Caco-2 (cell line): ENCODE results near the gene BCOR. TPM values are rescaled to one million over a fixed set of nuclear protein-coding genes. Genes with fewer than 3 reads are reported as not detected.

ENCODE experiments used
- BruUV-seq: library from RNA; stranded (reverse); fragments of 400-500 nt; replicated peaks from 2 replicates; lab custom pipeline; 2021; lab: Mats Ljungman, UMichigan
- CTCF ChIA-PET: fragments of 300-600 bp; sonication (Branson Sonifier 250); formaldehyde crosslinking; loops from one replicate; lab custom pipeline; 2022; ENCODE audit warnings: antibody characterized with exemption; lab: Charles Lee
- POLR2A ChIA-PET: fragments of 300-600 bp; sonication (Branson Sonifier 250); formaldehyde crosslinking; loops from one replicate; lab custom pipeline; 2022; ENCODE audit warnings: antibody characterized with exemption; lab: Charles Lee
- DNase-seq, 2 experiments: peaks; one replicate each; pipeline versions ENCODE4 v3.0.0 to v3.0.0-alpha.2; 2020 to 2022
- H3K27me3 ChIP-seq: replicated peaks from 2 replicates; pipeline ENCODE4 v1.6.0; 2011; ENCODE audit warnings: low read length; ENCODE audit not compliant: control insufficient read depth, insufficient read depth
- H3K36me3 ChIP-seq: 2 replicates; pipeline ENCODE4 v1.5.1; 2011; ENCODE audit warnings: low read length; ENCODE audit not compliant: control insufficient read depth, insufficient read depth
- H3K4me1 ChIP-seq: fragments of 250-450 bp; sonication (Bioruptor Pico); 2 replicates; pipeline ENCODE4 v1.5.1; 2020; ENCODE audit warnings: mild to moderate bottlenecking
- H3K4me3 ChIP-seq: 2 replicates; pipeline ENCODE4 v1.5.1; 2011; ENCODE audit warnings: low read depth, mild to moderate bottlenecking, control low read depth, low read length
- H3K9me3 ChIP-seq: fragments of 250-450 bp; sonication (Bioruptor Pico); 2 replicates; pipeline ENCODE4 v1.5.1; 2020; ENCODE audit warnings: mild to moderate bottlenecking, moderate library complexity
- H3K27ac Mint-ChIP-seq: one replicate; pipeline ENCODE4 v1.8.0; 2022; ENCODE audit warnings: mixed read lengths; ENCODE audit not compliant: unreplicated experiment
- H3K27me3 Mint-ChIP-seq: one replicate; pipeline ENCODE4 v1.8.0; 2022; ENCODE audit warnings: mixed read lengths; ENCODE audit not compliant: insufficient read depth, unreplicated experiment
- H3K36me3 Mint-ChIP-seq: one replicate; pipeline ENCODE4 v1.8.0; 2022; ENCODE audit warnings: mild to moderate bottlenecking, mixed read lengths; ENCODE audit not compliant: insufficient read depth, unreplicated experiment
- H3K4me1 Mint-ChIP-seq: one replicate; pipeline ENCODE4 v1.8.0; 2022; ENCODE audit warnings: low read depth, mixed read lengths; ENCODE audit not compliant: unreplicated experiment
- H3K4me3 Mint-ChIP-seq: one replicate; pipeline ENCODE4 v1.8.0; 2022; ENCODE audit warnings: mild to moderate bottlenecking, moderate library complexity, mixed read lengths; ENCODE audit not compliant: unreplicated experiment
- H3K9me3 Mint-ChIP-seq: one replicate; pipeline ENCODE4 v1.8.0; 2022; ENCODE audit warnings: mixed read lengths; ENCODE audit not compliant: unreplicated experiment
- CTCF ChIP-seq, 2 experiments: fragments of 200-600 bp in 1 of 2; IDR thresholded peaks; 1 replicate in 1 of 2; 2 replicates in 1 of 2; pipeline versions ENCODE4 v1.5.1 to v1.8.0; 2011 to 2022; ENCODE audit warnings: antibody characterized with exemption in 1 of 2, control low read depth in 1 of 2, inconsistent platforms in 1 of 2, low read depth in 1 of 2, low read length in 1 of 2, mild to moderate bottlenecking in 1 of 2, moderate library complexity in 1 of 2; ENCODE audit not compliant: insufficient read depth in 1 of 2, severe bottlenecking in 1 of 2, unreplicated experiment in 1 of 2
- intact Hi-C: fragments of 100-400 bp; cut with micrococcal nuclease; formaldehyde crosslinking; loops from one replicate; pipeline ENCODE4 v1.10.0; 2022; ENCODE audit not compliant: unreplicated experiment
- total RNA-seq: library from RNA; stranded (reverse); gene quantifications from 2 replicates; pipeline ENCODE4 v1.2.3, GENCODE V29; 2022

BCOR gene
- total RNA-seq, 1 experiment from 2014 or later = 16.2 TPM

DNA sequence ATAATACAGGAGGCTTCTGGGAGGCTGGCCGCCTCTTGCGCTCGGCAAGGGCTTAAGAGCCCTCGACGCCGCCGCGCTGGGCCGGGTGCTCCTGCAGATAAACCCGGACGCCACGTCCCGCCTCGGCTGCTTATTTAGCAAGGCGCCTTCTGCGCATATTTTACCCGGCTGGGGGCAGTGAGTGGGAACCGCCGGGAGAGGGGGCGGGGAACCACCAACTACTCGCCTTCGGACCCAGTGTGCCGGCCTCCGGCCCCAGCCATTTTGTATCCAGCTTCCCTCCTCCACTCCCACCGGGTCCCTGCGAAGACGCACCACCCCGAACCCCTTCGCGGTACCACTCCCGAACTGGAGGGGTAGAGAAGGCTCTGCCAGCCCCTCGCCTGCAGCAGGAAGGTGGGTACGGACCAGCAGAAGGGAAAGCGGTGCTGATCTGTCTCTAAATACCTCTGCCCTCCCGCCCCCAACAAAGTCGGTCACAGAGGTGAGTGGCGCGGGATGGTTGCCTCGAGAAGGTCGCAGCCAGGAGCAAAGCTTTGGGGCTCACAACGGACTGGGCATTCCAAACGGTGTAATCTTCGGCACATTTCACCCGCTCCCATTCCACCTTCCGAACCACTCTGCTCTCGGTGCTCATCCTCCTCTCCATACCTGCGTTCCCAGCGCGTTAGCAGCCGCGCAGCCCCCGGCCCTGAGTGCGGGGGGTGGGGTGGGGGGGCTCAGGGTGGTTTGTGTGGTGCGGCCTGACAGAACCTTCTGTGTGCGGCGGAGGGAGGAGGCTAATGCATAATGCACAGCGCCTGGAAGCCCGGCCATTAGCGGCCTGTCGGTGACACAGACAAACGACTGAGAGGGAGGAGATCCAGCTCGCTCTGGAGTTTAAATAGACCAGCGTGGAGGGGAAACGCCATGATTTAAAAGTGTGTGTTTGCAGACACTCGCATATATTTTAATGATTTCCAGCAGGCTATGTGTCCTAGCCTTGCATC lies 4.9 kb upstream of the BCOR start:
- intact Hi-C loops = loop anchor here (10.0 kb wide), 1 partner anchor 372 kb away; no protein-coding TSS in a partner anchor
- no peak overlapping the region for H3K4me3 Mint-ChIP-seq

DNA sequence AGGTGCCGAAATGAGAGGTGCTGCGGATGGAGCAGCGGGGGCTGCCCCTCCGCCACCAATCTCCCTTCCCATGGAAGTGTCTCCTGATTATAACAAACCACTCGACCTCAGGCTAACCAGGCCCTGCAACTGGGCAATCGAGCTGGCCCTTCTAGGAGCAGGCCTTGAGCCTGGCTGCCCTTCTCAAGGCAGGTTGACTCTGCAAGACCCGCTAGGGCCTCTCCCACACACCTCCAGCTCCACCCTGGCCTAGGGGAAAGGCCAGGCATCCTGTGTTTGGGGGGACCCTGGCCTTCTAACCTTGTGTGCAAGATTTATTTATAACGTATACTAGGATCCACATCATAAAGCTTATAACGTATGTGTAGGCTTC lies 3.7 kb upstream of the BCOR start:
- H3K36me3 Mint-ChIP-seq = no peaks in the 10 kb centered on the region
- H3K4me3 Mint-ChIP-seq = no peak overlapping the region
- TF ChIP-seq CTCF (IDR thresholded peaks at IDR 0.05; ENCODE audit: insufficient read depth in 1 of 2, low read depth in 1 of 2, low read length in 1 of 2, severe bottlenecking in 1 of 2, unreplicated experiment in 1 of 2) = no peak
- DNase-seq = no peak
- Histone ChIP-seq H3K9me3 (no peaks in the 10 kb centered on the region), H3K4me1 (peaks cover 9% of the 10 kb centered on the region), H3K36me3 (no peaks in the 10 kb centered on the region), H3K4me3 (no peak overlapping the region), H3K27me3 (no peaks in the 10 kb centered on the region)
- ChIA-PET CTCF (no interaction called here), POLR2A (no interaction called here)
- intact Hi-C loops = loop anchor here (10.0 kb wide), 1 partner anchor 373 kb away; no protein-coding TSS in a partner anchor
- no peak overlapping the region for H3K27ac Mint-ChIP-seq
- no peaks in the 10 kb centered on the region for H3K9me3 Mint-ChIP-seq
- H3K27me3 Mint-ChIP-seq = no peaks in the 10 kb centered on the region
- no TSS peak for BruUV-seq
- no peaks in the 10 kb centered on the region for H3K4me1 Mint-ChIP-seq

More for the DNA sequence above, 4.9 kb upstream of the BCOR start:
- Mint-ChIP-seq H3K4me1 (no peaks in the 10 kb centered on the region), H3K27me3 (no peaks in the 10 kb centered on the region), H3K36me3 (peaks cover under 1% of the 10 kb centered on the region), H3K9me3 (no peaks in the 10 kb centered on the region), H3K27ac (no peak overlapping the region)
- BruUV-seq = no TSS peak
- H3K9me3 ChIP-seq = no peaks in the 10 kb centered on the region
- no peaks in the 10 kb centered on the region for H3K36me3 ChIP-seq
- no peak overlapping the region for H3K4me3 ChIP-seq
- DNase-seq = no peak
- peaks cover 9% of the 10 kb centered on the region for H3K4me1 ChIP-seq
- H3K27me3 ChIP-seq = no peaks in the 10 kb centered on the region
- ChIA-PET POLR2A (no interaction called here), CTCF (no interaction called here)
- TF ChIP-seq CTCF (IDR thresholded peaks at IDR 0.05; ENCODE audit: insufficient read depth in 1 of 2, low read depth in 1 of 2, low read length in 1 of 2, severe bottlenecking in 1 of 2, unreplicated experiment in 1 of 2) = no peak

- CTCF ChIA-PET = no interaction called here
- no peaks in the 10 kb centered on the region for H3K9me3 Mint-ChIP-seq
- no peaks in the 10 kb centered on the region for H3K36me3 Mint-ChIP-seq
- POLR2A ChIA-PET = no interaction called here
- no peak overlapping the region for H3K27ac Mint-ChIP-seq
- intact Hi-C loops = loop anchor here (10.0 kb wide), 1 partner anchor 374 kb away; no protein-coding TSS in a partner anchor
- no peak overlapping the region for H3K4me3 ChIP-seq
- no TSS peak for BruUV-seq
- peaks cover 9% of the 10 kb centered on the region for H3K4me1 ChIP-seq
- no peak for DNase-seq
- no peak for TF ChIP-seq CTCF (IDR thresholded peaks at IDR 0.05; ENCODE audit: insufficient read depth in 1 of 2, low read depth in 1 of 2, low read length in 1 of 2, severe bottlenecking in 1 of 2, unreplicated experiment in 1 of 2)
- H3K9me3 ChIP-seq = no peaks in the 10 kb centered on the region
- H3K36me3 ChIP-seq = no peaks in the 10 kb centered on the region
- no peaks in the 10 kb centered on the region for H3K27me3 Mint-ChIP-seq
- no peak overlapping the region for H3K4me3 Mint-ChIP-seq
- no peaks in the 10 kb centered on the region for H3K4me1 Mint-ChIP-seq
- no peaks in the 10 kb centered on the region for H3K27me3 ChIP-seq
These were observed 3.0 kb upstream of the BCOR start for GRCh38 chrX:40100537-40101429.
